AG09309 (cell line): Measurements from ENCODE around the gene KLHL33.

ENCODE experiments used
- DNase-seq: peaks from one replicate; pipeline ENCODE4 v3.0.0-alpha.2; 2010; ENCODE audit warnings: low read depth
- H3K4me3 ChIP-seq: 2 replicates; pipeline ENCODE4 v1.5.1; 2011; ENCODE audit warnings: mild to moderate bottlenecking, low read depth, low read length, moderate library complexity; ENCODE audit not compliant: control insufficient read depth
- CTCF ChIP-seq: IDR thresholded peaks from 2 replicates; pipeline ENCODE4 v1.5.1; 2011; ENCODE audit warnings: mild to moderate bottlenecking, low read depth, low read length, inconsistent platforms; ENCODE audit not compliant: insufficient read depth, control insufficient read depth; ENCODE audit errors: missing control alignments

Gene KLHL33

GRCh38 chr14:20415782-20416206, 20.2 kb downstream of the KLHL33 start:
- no peak for DNase-seq
- TF ChIP-seq CTCF: peak; percentile 70
- no peak overlapping the region for H3K4me3 ChIP-seq

GRCh38 chr14:20413744-20414082, 22.3 kb downstream of the KLHL33 start:
- no peak for TF ChIP-seq CTCF
- no peak for DNase-seq
- H3K4me3 ChIP-seq: peak overlapping the region; percentile 100

GRCh38 chr14:20412876-20413743, 22.9 kb downstream of the KLHL33 start, which contains the start of gene TEP1:
Gene TEP1 (minus strand): TSS chr14:20413501. CDS start chr14:20408439, 5,062 bp downstream.
- no peak for DNase-seq
- peak within 1 kb of the TSS; percentile 100 for H3K4me3 ChIP-seq
- TF ChIP-seq CTCF: no peak

- peak overlapping the region; percentile 100 for H3K4me3 ChIP-seq
- DNase-seq: no peak
- no peak for TF ChIP-seq CTCF
Observed at GRCh38 chr14:20412411-20412810, 23.6 kb downstream of the KLHL33 start.

GRCh38 chr14:20409226-20409625, 26.7 kb downstream of the KLHL33 start:
- TF ChIP-seq CTCF: no peak
- H3K4me3 ChIP-seq: no peak overlapping the region
- DNase-seq: no peak

GRCh38 chr14:20403521-20403920, 32.4 kb downstream of the KLHL33 start:
- no peak overlapping the region for H3K4me3 ChIP-seq
- no peak for DNase-seq
- no peak for TF ChIP-seq CTCF
